Colon (tissue), 2 donors: ENCODE measurements around the gene BRSK1.

ENCODE experiments used
- FAIRE-seq: peaks from 2 replicates; lab custom pipeline; 2012; peaks lifted over from hg19 to GRCh38; lab: Jason Lieb, UNC
- donor health status: control.
- donor health status: control.

Gene BRSK1

GRCh38 chr19:55283548-55284377 is at the start of gene BRSK1:
Gene BRSK1, plus strand, starts transcription at chr19:55283997. Its CDS starts 446 bp downstream, at chr19:55284443.
- FAIRE-seq, result no peak

GRCh38 chr19:55238030-55238429 is 45.8 kb upstream of the BRSK1 start:
- no peak for FAIRE-seq

- no peak for FAIRE-seq
These were observed 44.8 kb upstream of the BRSK1 start for GRCh38 chr19:55239004-55239403.

- FAIRE-seq, result no peak
These were observed 43.1 kb upstream of the BRSK1 start for GRCh38 chr19:55240713-55241020.

GRCh38 chr19:55241143-55241934 is 42.5 kb upstream of the BRSK1 start:
- no peak for FAIRE-seq

- FAIRE-seq, result no peak
These were observed 41.8 kb upstream of the BRSK1 start for GRCh38 chr19:55241935-55242464.

GRCh38 chr19:55242517-55242916 is 41.3 kb upstream of the BRSK1 start:
- FAIRE-seq, result no peak

GRCh38 chr19:55244004-55244680 is 39.7 kb upstream of the BRSK1 start:
- no peak for FAIRE-seq

GRCh38 chr19:55245236-55245904 is 38.4 kb upstream of the BRSK1 start:
- no peak for FAIRE-seq

GRCh38 chr19:55246462-55247451 is 37.0 kb upstream of the BRSK1 start:
- FAIRE-seq, result no peak

- no peak for FAIRE-seq
These were observed 36.1 kb upstream of the BRSK1 start for GRCh38 chr19:55247621-55248099.

GRCh38 chr19:55248166-55248675 is 35.6 kb upstream of the BRSK1 start:
- no peak for FAIRE-seq

GRCh38 chr19:55248704-55249103 is 35.1 kb upstream of the BRSK1 start:
- no peak for FAIRE-seq

GRCh38 chr19:55249841-55250240 is 34.0 kb upstream of the BRSK1 start:
- FAIRE-seq, result no peak

GRCh38 chr19:55250262-55251036 is 33.3 kb upstream of the BRSK1 start:
- no peak for FAIRE-seq

- no peak for FAIRE-seq
These were observed 32.3 kb upstream of the BRSK1 start for GRCh38 chr19:55251341-55252081.

GRCh38 chr19:55252760-55253663 is 30.8 kb upstream of the BRSK1 start:
- no peak for FAIRE-seq
